NB4 (cell line): ENCODE data around the gene EFCAB6.

Experiments used
- CTCF ChIP-seq: IDR thresholded peaks from one replicate; pipeline ENCODE4 v1.5.1; 2012; ENCODE audit warnings: low read depth, low read length
- MAX ChIP-seq: IDR thresholded peaks from 2 replicates; pipeline ENCODE4 v1.6.1; 2011; ENCODE audit warnings: low read depth, low read length
- POLR2A ChIP-seq: IDR thresholded peaks from 2 replicates; pipeline ENCODE4 v1.6.1; 2011; ENCODE audit warnings: mild to moderate bottlenecking; ENCODE audit not compliant: insufficient read length; ENCODE audit errors: extremely low read depth

- TF ChIP-seq CTCF (no peak), POLR2A (no peak), MAX (no peak)
These were observed 68.0 kb downstream of the EFCAB6 start for GRCh38 chr22:43743929-43744643.
